CD4-positive, CD25-positive, alpha-beta regulatory T cell (primary cell): ENCODE data around the gene SEL1L3. TPM values are rescaled to one million over a fixed set of nuclear protein-coding genes. Genes with fewer than 3 reads are reported as not detected.

Experiments used
- ATAC-seq, 2 donors: fragments of 150-1000 bp; cut with Tn5 transposase; one replicate each; pipeline ENCODE4 v1.10.0; 2021; ENCODE audit warnings: low read depth in 2 of 2, moderate number of reproducible peaks in 2 of 2, moderate library complexity in 1 of 2
- DNase-seq, 3 donors: peaks; one replicate each; pipeline versions ENCODE4 v3.0.0 to v3.0.0-alpha.2; 2012 to 2022; ENCODE audit warnings: mixed read lengths in 1 of 3
- H3K27ac ChIP-seq: one replicate; pipeline ENCODE4 v1.7.0; 2013; ENCODE audit warnings: mild to moderate bottlenecking, low read length; ENCODE audit not compliant: insufficient read depth, poor library complexity, severe bottlenecking
- H3K27me3 ChIP-seq: one replicate; pipeline ENCODE4 v1.7.0; 2013; ENCODE audit warnings: low read length; ENCODE audit not compliant: control insufficient read depth, insufficient read depth
- H3K36me3 ChIP-seq: one replicate; pipeline ENCODE4 v1.7.0; 2013; ENCODE audit warnings: mild to moderate bottlenecking, low read length, moderate library complexity; ENCODE audit not compliant: control insufficient read depth, insufficient read depth
- H3K4me1 ChIP-seq: 2 replicates; pipeline ENCODE4 v1.7.0; 2013; ENCODE audit warnings: mild to moderate bottlenecking, low read length; ENCODE audit not compliant: insufficient read depth, control insufficient read depth, poor library complexity, severe bottlenecking
- H3K4me3 ChIP-seq: one replicate; pipeline ENCODE4 v1.7.0; 2013; ENCODE audit warnings: low read depth, mild to moderate bottlenecking, low read length, moderate library complexity
- H3K9me3 ChIP-seq, 2 experiments: 1 replicate in 1 of 2; 2 replicates in 1 of 2; pipeline ENCODE4 v1.7.0; 2013; ENCODE audit warnings: low read length in 2 of 2, mild to moderate bottlenecking in 1 of 2, moderate library complexity in 1 of 2; ENCODE audit not compliant: control insufficient read depth in 2 of 2
- H3K27ac Mint-ChIP-seq, 3 donors: one replicate each; pipeline ENCODE4 v1.8.0; 2020 to 2022; ENCODE audit warnings: mild to moderate bottlenecking in 3 of 3, mixed read lengths in 3 of 3, moderate library complexity in 2 of 3
- H3K27me3 Mint-ChIP-seq: one replicate; pipeline ENCODE4 v1.8.0; 2022; ENCODE audit warnings: mild to moderate bottlenecking, mixed read lengths
- H3K36me3 Mint-ChIP-seq: one replicate; pipeline ENCODE4 v1.8.0; 2020; ENCODE audit warnings: mixed read lengths
- H3K4me1 Mint-ChIP-seq, 4 donors: one replicate each; pipeline ENCODE4 v1.8.0; 2020 to 2022; ENCODE audit warnings: mixed read lengths in 4 of 4, mild to moderate bottlenecking in 1 of 4
- H3K4me3 Mint-ChIP-seq, 4 donors: one replicate each; pipeline ENCODE4 v1.8.0; 2020 to 2022; ENCODE audit warnings: mild to moderate bottlenecking in 4 of 4, mixed read lengths in 4 of 4, moderate library complexity in 3 of 4
- H3K9me3 Mint-ChIP-seq, 7 donors: one replicate each; pipeline ENCODE4 v1.8.0; 2020 to 2022; ENCODE audit warnings: mixed read lengths in 7 of 7, mild to moderate bottlenecking in 3 of 7, moderate library complexity in 2 of 7
- polyA plus RNA-seq, 4 donors: library from polyadenylated mRNA; unstranded; fragments of 300-500 nt; fragmentation: Illumina TruSeq; gene quantifications; one replicate each; pipeline ENCODE4 v1.2.3, GENCODE V29; 2021
- total RNA-seq: library from RNA; stranded (reverse); gene quantifications from one replicate; pipeline ENCODE4 v1.2.3, GENCODE V29; 2022

The SEL1L3 gene
- total and polyA plus RNA-seq, 5 donors from 2014 or later, result 36.5 to 74.5 (median 50.3) TPM

GRCh38 chr4:25884031-25884782 lies 21.4 kb upstream of the SEL1L3 start:
- Mint-ChIP-seq H3K4me1 (peaks cover 0 to 7% (median 0%) of the 10 kb centered on the region in 4 donors), H3K9me3 (no peaks in the 10 kb centered on the region)
- ATAC-seq, result no peak

DNA sequence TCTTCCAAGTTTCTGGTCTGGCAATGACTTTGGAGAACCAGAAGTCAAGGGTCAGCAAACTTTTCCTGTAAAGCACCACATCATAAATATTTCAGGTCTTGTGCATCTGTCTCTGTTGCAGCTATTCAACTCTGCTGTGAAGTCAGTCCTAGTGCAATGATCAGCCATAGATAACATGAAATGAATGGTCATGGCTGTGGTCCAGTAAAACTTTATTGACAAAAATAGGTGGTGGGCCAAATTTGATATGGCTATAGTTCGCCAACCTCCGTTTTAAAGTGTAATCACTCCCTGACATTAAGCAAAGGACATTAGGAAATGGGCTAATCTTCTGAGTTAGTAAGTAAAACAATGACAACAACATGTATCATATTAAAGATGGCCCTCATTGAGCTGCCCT lies 20.8 kb upstream of the SEL1L3 start:
- no peak overlapping the region for H3K27ac ChIP-seq
- H3K27me3 ChIP-seq, result no peaks in the 10 kb centered on the region
- Mint-ChIP-seq H3K36me3 (peaks cover 3% of the 10 kb centered on the region), H3K4me3 (no peak overlapping the region), H3K27ac (no peak overlapping the region), H3K4me1 (peaks cover 0 to 4% (median 0%) of the 10 kb centered on the region in 4 donors), H3K9me3 (no peaks in the 10 kb centered on the region), H3K27me3 (no peaks in the 10 kb centered on the region)
- H3K9me3 ChIP-seq, result no peaks in the 10 kb centered on the region
- H3K4me1 ChIP-seq, result no peaks in the 10 kb centered on the region
- DNase-seq (no peak), ATAC-seq (no peak)
- no peaks in the 10 kb centered on the region for H3K36me3 ChIP-seq
- H3K4me3 ChIP-seq, result no peak overlapping the region

More at GRCh38 chr4:25884031-25884782, 21.4 kb upstream of the SEL1L3 start:
- Histone ChIP-seq H3K9me3 (no peaks in the 10 kb centered on the region), H3K27me3 (no peaks in the 10 kb centered on the region), H3K27ac (no peak overlapping the region), H3K36me3 (no peaks in the 10 kb centered on the region), H3K4me3 (no peak overlapping the region), H3K4me1 (no peaks in the 10 kb centered on the region)
- no peak for DNase-seq
- no peak overlapping the region for H3K4me3 Mint-ChIP-seq
- no peaks in the 10 kb centered on the region for H3K27me3 Mint-ChIP-seq
- peaks cover 3% of the 10 kb centered on the region for H3K36me3 Mint-ChIP-seq
- H3K27ac Mint-ChIP-seq, result no peak overlapping the region

GRCh38 chr4:25882226-25882625 lies 19.4 kb upstream of the SEL1L3 start:
- Mint-ChIP-seq H3K9me3 (no peaks in the 10 kb centered on the region), H3K36me3 (peaks cover 3% of the 10 kb centered on the region), H3K27me3 (no peaks in the 10 kb centered on the region), H3K4me3 (no peak overlapping the region), H3K4me1 (peaks cover 0 to 3% (median 0%) of the 10 kb centered on the region in 4 donors), H3K27ac (no peak overlapping the region)
- Histone ChIP-seq H3K9me3 (no peaks in the 10 kb centered on the region), H3K4me3 (no peak overlapping the region), H3K27ac (no peak overlapping the region), H3K4me1 (no peaks in the 10 kb centered on the region), H3K36me3 (no peaks in the 10 kb centered on the region), H3K27me3 (no peaks in the 10 kb centered on the region)
- DNase-seq, result no peak
- no peak for ATAC-seq

GRCh38 chr4:25881193-25881592 lies 18.4 kb upstream of the SEL1L3 start:
- peaks cover 0 to 3% (median 0%) of the 10 kb centered on the region in 4 donors for H3K4me1 Mint-ChIP-seq
- H3K36me3 ChIP-seq, result no peaks in the 10 kb centered on the region
- no peak overlapping the region for H3K27ac Mint-ChIP-seq
- H3K9me3 Mint-ChIP-seq, result no peaks in the 10 kb centered on the region
- no peaks in the 10 kb centered on the region for H3K4me1 ChIP-seq
- peaks cover 3% of the 10 kb centered on the region for H3K36me3 Mint-ChIP-seq
- no peak overlapping the region for H3K4me3 ChIP-seq
- H3K9me3 ChIP-seq, result no peaks in the 10 kb centered on the region
- no peak for ATAC-seq
- H3K27me3 Mint-ChIP-seq, result no peaks in the 10 kb centered on the region
- no peak for DNase-seq
- no peak overlapping the region for H3K27ac ChIP-seq
- no peak overlapping the region for H3K4me3 Mint-ChIP-seq
- no peaks in the 10 kb centered on the region for H3K27me3 ChIP-seq

GRCh38 chr4:25879991-25880651 lies 17.3 kb upstream of the SEL1L3 start:
- no peak overlapping the region for H3K27ac Mint-ChIP-seq
- Histone ChIP-seq H3K27me3 (no peaks in the 10 kb centered on the region), H3K4me1 (no peaks in the 10 kb centered on the region), H3K9me3 (no peaks in the 10 kb centered on the region), H3K27ac (no peak overlapping the region), H3K4me3 (no peak overlapping the region), H3K36me3 (no peaks in the 10 kb centered on the region)
- H3K36me3 Mint-ChIP-seq, result peaks cover 3% of the 10 kb centered on the region
- no peak for ATAC-seq
- peaks cover 0 to 2% (median 0%) of the 10 kb centered on the region in 7 donors for H3K9me3 Mint-ChIP-seq
- peaks cover 0 to 3% (median 0%) of the 10 kb centered on the region in 4 donors for H3K4me1 Mint-ChIP-seq
- no peaks in the 10 kb centered on the region for H3K27me3 Mint-ChIP-seq
- DNase-seq, result no peak
- H3K4me3 Mint-ChIP-seq, result no peak overlapping the region

GRCh38 chr4:25879587-25879986 lies 16.8 kb upstream of the SEL1L3 start:
- Mint-ChIP-seq H3K27ac (no peak overlapping the region), H3K4me3 (no peak overlapping the region), H3K27me3 (no peaks in the 10 kb centered on the region), H3K36me3 (peaks cover 3% of the 10 kb centered on the region), H3K4me1 (peaks cover 0 to 3% (median 0%) of the 10 kb centered on the region in 4 donors), H3K9me3 (peaks cover 0 to 2% (median 0%) of the 10 kb centered on the region in 7 donors)
- H3K27ac ChIP-seq, result no peak overlapping the region
- H3K27me3 ChIP-seq, result no peaks in the 10 kb centered on the region
- no peaks in the 10 kb centered on the region for H3K9me3 ChIP-seq
- no peak overlapping the region for H3K4me3 ChIP-seq
- ATAC-seq (no peak), DNase-seq (no peak)
- no peaks in the 10 kb centered on the region for H3K36me3 ChIP-seq
- H3K4me1 ChIP-seq, result no peaks in the 10 kb centered on the region

DNA sequence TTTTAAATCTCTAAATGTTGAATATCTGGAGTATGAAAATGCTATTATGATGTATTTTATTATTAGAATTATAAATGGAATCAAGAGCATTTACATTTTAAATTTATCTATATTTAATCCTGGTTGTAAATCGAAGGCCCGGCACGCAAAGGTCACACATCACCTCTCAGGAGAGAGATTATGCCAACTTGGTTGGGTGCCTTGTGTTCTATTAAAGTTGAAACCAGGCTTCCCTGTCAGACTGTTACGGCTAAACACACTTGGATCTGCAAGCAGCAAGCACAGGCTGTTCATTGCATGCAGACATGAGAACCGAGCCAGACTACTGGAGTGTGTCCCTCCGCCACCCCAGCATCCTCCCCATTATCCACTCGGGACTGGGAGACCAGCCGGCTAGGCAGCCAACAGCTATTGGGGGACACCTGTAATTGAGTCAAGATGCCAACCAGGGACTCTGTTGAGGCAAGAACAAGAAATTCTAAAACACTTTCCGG lies 16.4 kb upstream of the SEL1L3 start:
- ATAC-seq, result no peak

More for the DNA sequence above, 16.4 kb upstream of the SEL1L3 start:
- no peak overlapping the region for H3K27ac Mint-ChIP-seq
- Histone ChIP-seq H3K36me3 (no peaks in the 10 kb centered on the region), H3K27me3 (no peaks in the 10 kb centered on the region), H3K9me3 (no peaks in the 10 kb centered on the region), H3K27ac (no peak overlapping the region), H3K4me3 (no peak overlapping the region), H3K4me1 (no peaks in the 10 kb centered on the region)
- H3K27me3 Mint-ChIP-seq, result no peaks in the 10 kb centered on the region
- DNase-seq, result no peak
- H3K4me3 Mint-ChIP-seq, result no peak overlapping the region
- peaks cover 3% of the 10 kb centered on the region for H3K36me3 Mint-ChIP-seq
- H3K9me3 Mint-ChIP-seq, result peaks cover 0 to 2% (median 0%) of the 10 kb centered on the region in 7 donors
- H3K4me1 Mint-ChIP-seq, result peaks cover 0 to 3% (median under 1%) of the 10 kb centered on the region in 4 donors
